HG03378 (cell line): ENCODE results near the gene PRDM8.
"Not testable (repeated sequence)": the region's sequence is repeated elsewhere in the genome, so short reads cannot be mapped to it uniquely, and the experiment has no call there.

Source experiments
- ATAC-seq: cut with Tn5 transposase; IDR thresholded peaks from one replicate; pipeline ENCODE4 v1.9.1; 2021; ENCODE audit warnings: mild to moderate bottlenecking, moderate library complexity; ENCODE audit not compliant: unreplicated experiment

PRDM8 gene

DNA sequence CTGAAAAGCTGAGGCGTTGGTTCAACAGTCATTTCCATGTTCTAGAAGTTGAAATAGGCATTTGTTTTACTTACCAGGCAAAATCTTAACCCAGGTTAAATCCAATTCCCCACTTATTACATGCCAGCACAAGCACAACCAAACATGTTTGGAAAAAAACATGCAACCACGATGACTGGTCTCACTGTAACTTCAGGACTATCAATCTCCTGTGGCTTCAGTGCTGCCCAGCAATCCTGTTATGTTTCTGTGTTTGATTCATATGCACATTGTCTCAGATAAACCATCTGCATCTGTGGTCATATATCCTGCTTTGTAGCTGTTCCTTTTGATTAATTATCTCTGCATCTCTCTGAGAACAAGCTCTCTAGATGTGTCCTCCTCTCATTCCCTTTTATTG, 28.3 kb downstream of the PRDM8 start:
- no peak for ATAC-seq

DNA sequence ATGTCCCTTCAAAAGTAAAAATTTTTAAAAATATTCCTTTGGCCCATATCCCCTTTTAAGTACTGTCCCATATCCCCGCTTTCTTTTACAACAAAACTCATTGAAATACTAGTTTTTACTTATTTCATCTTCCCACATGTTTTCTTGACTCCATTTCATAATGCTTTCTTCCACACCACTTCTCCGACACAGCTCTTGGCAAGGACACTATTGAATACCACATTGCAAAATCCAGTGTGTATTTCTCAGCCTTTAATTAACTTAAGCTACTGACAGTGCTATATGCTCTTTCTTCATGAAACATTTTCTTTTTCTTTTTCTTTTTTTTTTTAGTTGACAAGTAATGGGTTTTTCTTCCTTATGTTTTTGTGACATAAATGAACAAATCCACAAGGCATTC, 28.8 kb downstream of the PRDM8 start:
- ATAC-seq = no peak

DNA sequence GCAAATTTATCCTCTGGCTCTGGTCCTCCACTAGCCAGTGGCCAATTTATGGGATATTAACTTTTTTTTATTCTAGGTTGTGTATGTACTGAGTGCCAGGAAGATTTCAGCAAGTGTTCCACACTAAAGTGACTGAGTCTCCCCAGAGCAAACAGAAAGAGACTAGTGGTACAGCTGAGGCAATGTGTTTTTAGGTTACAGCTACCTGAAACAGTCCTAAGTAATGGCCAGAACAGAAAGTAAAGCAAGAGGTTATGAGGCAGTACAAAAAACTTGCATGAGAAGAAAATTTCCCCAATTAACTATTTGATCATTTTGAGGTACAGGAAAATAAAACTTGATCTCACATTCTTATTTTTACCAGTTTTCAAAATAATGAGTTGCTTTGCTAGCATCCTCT, 31.2 kb downstream of the PRDM8 start:
- ATAC-seq = no peak

DNA sequence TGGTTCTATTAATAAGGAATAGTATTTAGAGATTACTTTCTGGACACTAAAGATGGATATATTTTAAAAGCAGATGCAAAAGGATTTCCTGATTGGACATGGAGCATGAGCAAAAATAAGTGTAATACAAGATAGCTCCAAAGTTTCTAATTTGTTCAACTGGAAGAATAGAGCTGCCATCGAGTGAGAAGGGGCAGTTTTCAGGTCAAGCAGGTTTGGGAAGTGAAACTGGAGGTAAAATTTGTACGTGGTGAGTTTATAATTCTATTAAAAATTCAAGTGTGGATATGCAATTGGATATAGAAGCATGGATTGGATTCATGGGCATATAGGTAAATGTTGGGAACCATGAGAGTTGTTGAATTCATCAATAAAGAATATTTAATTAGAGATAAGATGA, 31.8 kb downstream of the PRDM8 start:
- ATAC-seq = no peak

DNA sequence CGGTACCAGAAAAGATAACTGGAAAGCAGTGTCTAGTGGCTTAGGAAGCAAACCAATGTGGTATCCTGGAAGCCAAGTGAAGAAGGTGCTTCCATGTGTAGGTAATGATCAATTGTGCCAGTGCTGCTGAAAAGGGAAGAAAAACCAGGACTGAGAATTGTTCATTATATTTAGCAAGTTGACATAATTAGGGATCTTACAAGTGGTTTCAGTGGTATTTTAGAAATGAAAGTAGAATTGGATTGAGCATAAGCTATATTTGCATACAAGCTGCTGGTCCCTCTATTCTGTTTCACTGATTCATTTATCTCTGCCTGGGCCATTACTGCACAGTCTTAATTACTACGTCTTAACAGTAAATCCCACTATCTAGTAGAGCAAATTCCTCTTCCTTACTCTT, 32.3 kb downstream of the PRDM8 start:
- ATAC-seq = peak; percentile 87

DNA sequence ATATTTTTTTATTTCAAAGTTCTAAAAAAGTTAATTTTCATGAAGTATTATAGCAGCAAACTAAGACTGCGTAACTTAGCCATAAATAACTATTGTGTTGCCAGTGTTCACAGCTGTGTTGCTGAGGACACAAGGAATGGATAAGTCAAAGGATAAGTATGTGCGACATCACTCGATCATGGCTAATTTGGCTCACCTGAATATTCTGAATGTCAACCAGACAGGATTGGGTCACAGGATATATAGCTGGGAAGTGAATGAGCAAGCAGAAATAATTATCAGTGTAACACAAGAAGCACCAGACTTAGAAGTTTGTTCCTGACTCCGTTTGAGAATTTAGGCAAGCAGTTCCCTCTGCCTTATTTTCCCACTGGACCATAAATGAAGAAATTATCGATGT, 33.9 kb downstream of the PRDM8 start:
- no peak for ATAC-seq

DNA sequence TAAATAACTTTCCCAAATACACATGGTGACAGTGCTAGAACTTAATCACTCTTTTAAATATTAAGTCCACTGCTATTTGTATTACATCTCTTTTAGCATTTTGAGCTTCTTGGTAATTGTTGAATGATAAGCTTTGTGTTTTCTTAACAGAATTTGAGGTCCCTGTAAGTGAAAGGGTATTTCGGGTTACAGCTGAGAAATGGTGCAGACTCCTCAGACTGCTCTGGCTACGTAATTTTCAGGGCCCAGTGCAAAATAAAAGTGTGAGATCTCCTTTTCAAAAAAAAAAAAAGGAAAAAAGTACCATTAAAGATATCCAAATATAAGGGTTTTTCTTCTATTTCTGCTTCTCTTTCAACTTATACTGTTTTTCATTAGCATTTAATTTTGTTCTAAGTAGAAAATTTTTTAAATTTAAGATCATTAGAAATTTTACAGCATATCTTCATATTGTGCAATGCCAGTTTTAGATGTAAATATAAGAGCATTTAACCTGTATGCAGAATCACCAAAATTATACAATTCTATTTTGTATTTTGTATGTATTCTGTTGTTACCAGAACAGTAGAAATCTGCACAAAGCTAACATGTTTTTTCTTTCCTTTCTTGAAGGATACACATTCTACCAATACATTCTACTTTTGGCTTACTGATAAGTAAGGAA, 35.5 kb downstream of the PRDM8 start:
- ATAC-seq = no peak

DNA sequence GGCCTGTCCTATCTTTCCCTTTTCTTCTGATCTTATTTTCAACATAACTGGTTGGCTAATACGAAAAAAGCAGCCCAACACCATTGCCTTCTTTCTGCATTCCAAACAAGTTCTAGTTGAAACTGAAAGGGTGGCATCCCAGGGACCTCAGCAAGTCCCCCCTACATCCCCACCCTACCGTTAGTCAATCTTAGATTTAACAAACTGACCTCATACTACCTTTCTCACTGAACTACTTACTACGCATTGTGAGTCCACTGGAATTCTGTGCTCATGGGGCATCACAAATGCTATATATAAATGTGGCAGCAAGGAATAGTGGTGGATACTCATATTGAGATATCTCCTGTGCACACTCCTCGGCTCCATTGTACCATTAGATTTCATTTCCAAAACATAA, 36.1 kb downstream of the PRDM8 start:
- ATAC-seq = no peak

DNA sequence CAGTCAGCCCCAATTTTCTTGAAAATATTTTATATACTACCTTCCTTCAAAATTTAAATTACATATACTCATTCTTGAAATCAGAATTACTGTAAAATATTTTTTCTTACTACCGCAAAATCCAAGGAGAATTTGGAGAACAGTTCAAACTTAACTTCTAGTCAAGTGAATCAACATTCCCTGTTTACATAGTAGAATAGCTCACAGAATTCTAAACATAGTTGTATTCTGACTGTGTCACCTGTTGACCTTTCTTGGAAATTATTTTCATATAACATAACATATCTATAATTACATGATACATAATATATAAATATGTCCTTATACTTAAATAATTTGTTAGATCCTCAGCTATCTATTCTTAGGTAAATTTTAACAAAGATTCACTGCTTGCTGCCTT, 38.1 kb downstream of the PRDM8 start:
- no peak for ATAC-seq

DNA sequence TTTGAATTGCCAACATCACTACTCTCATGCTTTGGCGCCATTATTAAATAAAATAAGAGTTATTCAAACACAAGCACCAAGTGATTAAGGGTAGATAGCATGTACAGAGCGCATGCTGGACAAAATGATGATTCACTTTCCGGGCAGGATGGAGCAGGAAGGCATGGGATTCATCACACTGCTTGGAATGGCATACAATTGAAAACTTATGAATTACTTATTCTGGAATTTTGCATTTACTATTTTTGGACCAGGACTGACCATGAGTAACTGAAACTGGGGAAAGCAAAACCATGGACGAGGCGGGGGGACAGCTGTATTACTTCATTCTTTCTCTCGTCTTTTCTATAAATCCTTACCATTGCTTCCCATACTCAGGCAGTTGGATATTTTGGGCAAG, 40.7 kb downstream of the PRDM8 start:
- no peak for ATAC-seq

DNA sequence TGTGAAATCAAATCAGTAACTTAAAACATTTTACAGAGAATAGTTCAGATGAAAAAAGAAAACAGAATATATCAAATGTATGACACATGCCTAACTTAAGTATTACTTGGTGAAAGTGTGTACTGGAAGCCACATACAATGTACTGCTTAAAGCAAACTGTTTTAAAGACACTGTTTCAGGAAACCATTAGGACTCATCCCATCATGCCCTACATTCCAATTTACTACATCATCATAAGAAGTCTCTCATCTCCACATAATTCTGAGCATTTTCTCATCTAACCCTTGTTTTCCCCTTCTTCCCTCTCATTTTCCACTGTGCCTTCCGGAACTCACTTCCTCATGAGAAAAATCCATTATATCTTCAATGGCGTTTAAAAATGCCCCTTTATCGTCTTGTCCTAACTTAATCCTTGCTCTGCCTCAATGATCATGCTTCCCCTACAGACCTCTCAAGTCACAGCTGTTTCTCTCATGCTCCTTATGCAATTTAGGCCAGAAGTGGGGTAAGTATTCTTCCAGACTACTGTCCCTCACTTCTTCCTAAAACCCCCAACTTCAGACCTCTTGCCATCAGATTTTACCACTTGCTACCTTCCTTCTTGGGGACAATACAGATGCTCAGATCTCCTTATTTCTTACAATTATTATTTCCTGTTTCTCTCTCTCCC, 42.3 kb downstream of the PRDM8 start:
- ATAC-seq = no peak

DNA sequence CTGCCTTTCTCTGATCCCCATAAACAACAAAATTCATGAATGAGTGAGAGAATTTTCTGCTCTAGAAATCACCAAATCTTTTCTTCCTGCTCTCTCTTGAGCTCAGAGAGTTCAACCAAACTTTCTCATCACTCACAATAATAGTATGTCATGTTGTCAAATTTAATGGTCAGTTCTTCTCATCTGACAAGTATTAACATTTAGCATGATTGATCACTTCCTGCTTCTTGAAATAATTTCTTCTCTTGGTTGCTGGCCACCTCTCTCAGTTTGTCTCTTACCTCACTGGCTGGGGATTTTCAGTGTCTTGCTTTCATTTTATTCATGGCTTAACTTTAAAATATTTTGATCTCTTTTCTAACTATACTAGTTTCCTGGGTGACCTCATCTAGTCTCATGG, 43.7 kb downstream of the PRDM8 start:
- ATAC-seq = no peak

DNA sequence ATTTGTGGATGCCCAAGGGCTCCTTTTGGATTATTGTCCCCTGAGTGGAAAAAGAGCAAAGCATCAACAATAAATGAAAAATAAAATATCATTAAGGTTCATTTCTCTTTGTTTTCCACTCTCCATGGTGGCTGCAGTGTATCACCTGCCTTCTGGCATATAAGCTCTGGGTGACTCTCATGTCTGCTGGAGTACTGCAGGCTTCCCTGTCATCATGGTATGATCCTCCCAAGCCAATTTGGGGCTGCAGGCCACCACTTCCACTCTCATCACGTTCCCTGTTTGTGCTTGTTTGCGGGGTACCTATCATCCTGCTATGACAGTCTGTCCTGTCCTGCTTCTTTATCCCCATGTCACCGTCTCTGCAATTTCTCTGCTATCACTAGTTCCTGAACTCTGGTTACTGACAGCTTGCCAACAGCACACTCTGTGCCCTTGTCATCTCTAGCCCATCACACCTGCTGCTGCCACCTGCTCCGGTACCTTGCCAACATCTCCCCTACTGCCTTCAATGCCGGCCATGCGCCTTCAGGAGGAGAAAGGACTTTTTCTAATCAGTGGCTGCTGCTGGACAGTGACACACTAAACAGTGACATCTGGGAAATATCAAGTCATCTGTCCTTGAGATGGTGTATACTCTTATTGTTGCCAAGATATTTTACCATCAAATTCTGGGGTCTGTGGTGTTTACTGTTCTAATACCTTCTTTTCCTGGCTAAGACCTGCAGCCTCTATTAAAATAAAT, 46.1 kb downstream of the PRDM8 start:
- ATAC-seq = no peak

DNA sequence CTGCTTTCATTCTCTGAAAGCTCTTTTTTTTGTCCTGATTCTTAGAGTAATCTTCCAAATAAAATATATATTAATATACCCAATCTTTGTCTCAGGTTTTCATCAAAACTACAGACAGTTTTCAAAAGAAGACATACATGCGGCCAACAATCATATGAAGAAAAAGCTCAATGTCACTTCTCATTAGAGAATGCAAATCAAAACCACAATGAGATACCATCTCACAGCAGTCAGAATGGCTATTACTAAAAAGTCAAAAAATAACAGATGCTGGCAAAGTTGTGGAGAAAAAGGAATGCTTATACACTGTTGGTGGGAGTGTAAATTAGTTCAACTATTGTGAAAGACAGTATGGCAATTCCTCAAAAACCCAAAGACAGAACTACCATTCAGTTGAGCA, 50.2 kb downstream of the PRDM8 start:
- not testable (repeated sequence) for ATAC-seq

DNA sequence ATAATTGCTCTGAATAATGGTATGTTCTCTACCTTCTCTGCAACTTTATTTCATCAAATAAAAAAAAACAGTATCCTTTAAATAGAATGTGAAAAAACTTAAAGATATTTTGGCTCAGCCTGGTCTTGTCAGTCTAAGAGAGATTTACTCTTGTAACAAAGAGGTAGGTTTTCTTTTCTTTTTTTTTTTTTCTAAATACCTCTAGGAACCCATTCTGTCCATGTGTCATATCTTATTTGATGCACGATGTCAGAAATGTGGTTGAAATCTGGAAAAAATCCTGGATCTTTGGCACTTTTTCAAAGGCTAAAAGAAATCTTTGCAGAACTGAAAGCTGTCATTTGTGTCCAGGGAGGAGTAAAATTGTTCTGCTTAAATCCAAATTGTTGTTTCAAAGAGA, 51.8 kb downstream of the PRDM8 start:
- no peak for ATAC-seq

DNA sequence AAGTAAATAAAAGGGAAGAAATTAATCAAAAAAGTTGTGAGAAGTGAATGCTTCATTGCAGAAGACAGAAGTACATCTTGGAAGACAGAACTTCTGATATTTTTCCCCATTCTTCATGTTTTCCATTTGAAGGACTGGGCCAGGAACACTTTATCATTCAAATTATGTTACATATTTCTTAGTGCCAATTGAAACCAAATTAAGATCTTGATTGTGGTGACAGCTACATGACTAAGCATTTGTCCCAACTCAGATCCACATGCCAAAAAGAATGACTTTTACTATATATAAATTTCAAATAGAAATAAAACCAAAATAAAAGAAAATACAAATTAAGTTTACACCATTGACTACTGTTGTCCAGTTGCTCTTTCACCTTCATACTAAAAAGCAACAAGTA, 55.1 kb downstream of the PRDM8 start:
- no peak for ATAC-seq

DNA sequence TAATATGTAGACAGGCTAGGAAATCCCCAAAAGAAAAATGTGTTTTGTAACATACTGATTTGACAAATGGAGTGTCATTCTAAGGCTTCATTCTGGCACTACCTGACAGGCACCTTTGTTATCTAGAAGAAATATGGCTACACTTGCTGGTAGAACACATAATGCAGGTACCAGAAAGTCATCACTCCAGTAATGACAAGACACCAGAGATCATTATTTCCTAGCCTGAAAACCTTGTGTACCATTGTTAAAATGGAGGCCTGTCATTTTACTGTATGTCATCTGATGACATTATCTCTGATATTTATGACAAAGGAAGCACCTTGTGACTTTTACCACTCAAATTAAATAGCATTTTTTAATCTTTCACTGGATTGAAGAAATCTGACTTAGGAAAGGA, 55.6 kb downstream of the PRDM8 start:
- no peak for ATAC-seq

DNA sequence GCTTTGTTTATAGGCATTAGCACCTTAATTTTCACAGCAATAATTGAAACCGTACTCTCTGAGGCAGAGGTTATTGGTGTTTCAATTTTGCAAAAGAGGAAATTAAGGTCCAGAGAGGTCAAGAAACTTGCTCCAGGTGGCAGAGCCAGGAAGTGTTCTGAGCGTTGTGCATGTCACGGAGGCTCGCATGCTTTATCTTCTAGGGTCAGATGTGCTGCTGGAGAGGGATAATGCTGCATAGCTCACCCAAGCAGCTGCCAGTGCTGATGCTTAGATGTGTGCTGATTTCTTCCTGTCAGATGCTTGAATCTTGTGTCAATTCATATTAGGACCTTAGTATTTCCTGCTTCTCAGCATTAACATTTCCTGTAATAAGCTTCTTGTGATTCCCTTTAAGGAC, 56.2 kb downstream of the PRDM8 start:
- ATAC-seq = no peak
